DOHH2 (cell line): Measurements from ENCODE around the gene EPHA6.

Experiments
- H3F3A ChIP-seq: fragments of 200-600 bp; sonication (generic), shearing (Covaris generic); 2 replicates; pipeline ENCODE4 v1.6.0; 2016; ENCODE audit warnings: antibody characterized with exemption, mild to moderate bottlenecking; ENCODE audit not compliant: control insufficient read depth, insufficient read depth
- H3K27ac ChIP-seq: fragments of 200-600 bp; sonication (generic); 2 replicates; pipeline ENCODE4 v1.5.1; 2014; ENCODE audit warnings: low read depth, mild to moderate bottlenecking, low read length, moderate library complexity
- H3K27me3 ChIP-seq: fragments of 200-600 bp; sonication (generic); 2 replicates; pipeline ENCODE4 v1.6.1; 2014; ENCODE audit warnings: mild to moderate bottlenecking, low read length, mixed read lengths; ENCODE audit not compliant: control insufficient read depth
- H3K36me3 ChIP-seq: fragments of 200-600 bp; sonication (generic); 2 replicates; pipeline ENCODE4 v1.6.1; 2014; ENCODE audit warnings: mild to moderate bottlenecking, low read length, moderate library complexity, mixed read lengths; ENCODE audit not compliant: control insufficient read depth
- H3K4me1 ChIP-seq: fragments of 200-600 bp; sonication (generic); 2 replicates; pipeline ENCODE4 v1.6.1; 2014; ENCODE audit warnings: mild to moderate bottlenecking, low read length, mixed read lengths; ENCODE audit not compliant: control insufficient read depth
- H3K4me2 ChIP-seq: fragments of 200-600 bp; sonication (generic); 2 replicates; pipeline ENCODE4 v1.6.0; 2014; ENCODE audit warnings: mild to moderate bottlenecking, low read length, moderate library complexity
- H3K4me3 ChIP-seq: fragments of 200-600 bp; sonication (generic); 2 replicates; pipeline ENCODE4 v1.5.1; 2014; ENCODE audit warnings: mild to moderate bottlenecking, low read length, mixed read lengths
- H3K79me2 ChIP-seq: fragments of 200-600 bp; sonication (generic); 2 replicates; pipeline ENCODE4 v1.6.1; 2014; ENCODE audit warnings: mild to moderate bottlenecking, low read length, mixed read lengths; ENCODE audit not compliant: control insufficient read depth
- H3K9me2 ChIP-seq: fragments of 200-600 bp; sonication (generic); replicated peaks from 2 replicates; pipeline ENCODE4 v1.6.1; 2014; ENCODE audit warnings: mild to moderate bottlenecking, low read length, mixed read lengths; ENCODE audit not compliant: control insufficient read depth
- H3K9me3 ChIP-seq: fragments of 200-600 bp; sonication (generic); 2 replicates; pipeline ENCODE4 v1.6.1; 2014; ENCODE audit warnings: antibody characterized with exemption, low read length, mixed read lengths; ENCODE audit not compliant: control insufficient read depth, insufficient read depth
- H4K20me1 ChIP-seq: fragments of 200-600 bp; sonication (generic); 2 replicates; pipeline ENCODE4 v1.6.0; 2014; ENCODE audit warnings: low read depth, mild to moderate bottlenecking, antibody characterized with exemption, low read length, moderate library complexity; ENCODE audit not compliant: control insufficient read depth, insufficient read depth
- EZH2phosphoT487 ChIP-seq: fragments of 200-600 bp; sonication (generic); IDR thresholded peaks from 2 replicates; pipeline ENCODE4 v1.6.1; 2017; ENCODE audit warnings: borderline replicate concordance, mild to moderate bottlenecking, antibody characterized with exemption, low read length, moderate library complexity, mixed read lengths
- TF ChIP-seq, protein P1 (sequence below): fragments of 200-600 bp; sonication (generic); IDR thresholded peaks from one replicate; pipeline ENCODE4 v1.5.1; 2014; ENCODE audit warnings: antibody characterized with exemption, mild to moderate bottlenecking, low read depth, low read length; ENCODE audit not compliant: poor library complexity, severe bottlenecking

Gene EPHA6

DNA sequence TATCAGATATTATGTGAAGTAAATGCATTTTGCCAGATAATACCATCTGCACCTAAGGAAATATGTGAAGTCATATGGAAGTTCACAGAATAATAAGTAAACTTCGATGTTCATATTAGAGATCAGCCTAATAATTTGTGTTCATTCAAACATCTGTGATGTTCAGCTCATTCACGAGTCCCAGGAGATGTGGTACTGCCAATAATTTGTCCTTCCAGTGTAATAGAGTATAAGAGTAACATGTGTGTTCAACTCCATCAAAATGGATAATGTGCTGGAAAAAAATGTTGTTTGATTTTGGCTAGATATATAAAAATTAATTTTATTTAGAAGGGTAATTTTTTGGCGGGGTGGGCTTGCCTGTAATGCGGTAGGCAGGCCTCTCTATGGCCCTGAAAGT is 874.7 kb downstream of the EPHA6 start:
- H3K4me3 ChIP-seq, result no peak overlapping the region
- TF ChIP-seq, protein P1, sequence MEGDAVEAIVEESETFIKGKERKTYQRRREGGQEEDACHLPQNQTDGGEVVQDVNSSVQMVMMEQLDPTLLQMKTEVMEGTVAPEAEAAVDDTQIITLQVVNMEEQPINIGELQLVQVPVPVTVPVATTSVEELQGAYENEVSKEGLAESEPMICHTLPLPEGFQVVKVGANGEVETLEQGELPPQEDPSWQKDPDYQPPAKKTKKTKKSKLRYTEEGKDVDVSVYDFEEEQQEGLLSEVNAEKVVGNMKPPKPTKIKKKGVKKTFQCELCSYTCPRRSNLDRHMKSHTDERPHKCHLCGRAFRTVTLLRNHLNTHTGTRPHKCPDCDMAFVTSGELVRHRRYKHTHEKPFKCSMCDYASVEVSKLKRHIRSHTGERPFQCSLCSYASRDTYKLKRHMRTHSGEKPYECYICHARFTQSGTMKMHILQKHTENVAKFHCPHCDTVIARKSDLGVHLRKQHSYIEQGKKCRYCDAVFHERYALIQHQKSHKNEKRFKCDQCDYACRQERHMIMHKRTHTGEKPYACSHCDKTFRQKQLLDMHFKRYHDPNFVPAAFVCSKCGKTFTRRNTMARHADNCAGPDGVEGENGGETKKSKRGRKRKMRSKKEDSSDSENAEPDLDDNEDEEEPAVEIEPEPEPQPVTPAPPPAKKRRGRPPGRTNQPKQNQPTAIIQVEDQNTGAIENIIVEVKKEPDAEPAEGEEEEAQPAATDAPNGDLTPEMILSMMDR, result no peak
- TF ChIP-seq EZH2phosphoT487, result no peak
- H3K27ac ChIP-seq, result no peak overlapping the region
- H3K4me1 ChIP-seq, result peaks cover 11% of the 10 kb centered on the region
- no peaks in the 10 kb centered on the region for H3F3A ChIP-seq
- no peaks in the 10 kb centered on the region for H4K20me1 ChIP-seq
- no peaks in the 10 kb centered on the region for H3K27me3 ChIP-seq
- no peaks in the 10 kb centered on the region for H3K79me2 ChIP-seq
- no peaks in the 10 kb centered on the region for H3K9me2 ChIP-seq
- H3K36me3 ChIP-seq, result no peaks in the 10 kb centered on the region
- no peak overlapping the region for H3K4me2 ChIP-seq
- no peaks in the 10 kb centered on the region for H3K9me3 ChIP-seq

DNA sequence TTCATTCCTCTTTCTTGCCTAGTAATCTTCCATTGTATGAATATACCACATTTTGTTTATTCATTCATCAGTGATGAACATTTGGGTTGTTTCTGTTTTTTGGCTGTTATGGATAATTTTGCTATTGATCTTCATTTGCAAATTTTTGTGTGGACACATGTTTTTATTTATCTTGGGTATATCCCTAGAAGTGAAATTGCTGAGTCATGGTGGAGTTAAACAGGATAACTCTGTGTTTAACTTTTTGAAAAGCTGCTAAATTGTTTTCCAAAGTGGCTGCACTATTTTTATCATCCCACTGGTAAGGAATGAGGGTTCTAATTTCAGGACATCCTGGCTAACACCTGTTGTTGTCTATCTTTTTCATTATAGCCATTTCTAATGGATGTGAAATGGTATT is 875.6 kb downstream of the EPHA6 start:
- Histone ChIP-seq H3K79me2 (no peaks in the 10 kb centered on the region), H3F3A (no peaks in the 10 kb centered on the region), H3K9me3 (no peaks in the 10 kb centered on the region), H3K27ac (no peak overlapping the region), H3K36me3 (no peaks in the 10 kb centered on the region), H3K4me3 (no peak overlapping the region), H3K9me2 (no peaks in the 10 kb centered on the region), H3K27me3 (no peaks in the 10 kb centered on the region), H4K20me1 (no peaks in the 10 kb centered on the region), H3K4me1 (peaks cover 11% of the 10 kb centered on the region), H3K4me2 (no peak overlapping the region)
- TF ChIP-seq, protein P1, result no peak
- TF ChIP-seq EZH2phosphoT487, result no peak

DNA sequence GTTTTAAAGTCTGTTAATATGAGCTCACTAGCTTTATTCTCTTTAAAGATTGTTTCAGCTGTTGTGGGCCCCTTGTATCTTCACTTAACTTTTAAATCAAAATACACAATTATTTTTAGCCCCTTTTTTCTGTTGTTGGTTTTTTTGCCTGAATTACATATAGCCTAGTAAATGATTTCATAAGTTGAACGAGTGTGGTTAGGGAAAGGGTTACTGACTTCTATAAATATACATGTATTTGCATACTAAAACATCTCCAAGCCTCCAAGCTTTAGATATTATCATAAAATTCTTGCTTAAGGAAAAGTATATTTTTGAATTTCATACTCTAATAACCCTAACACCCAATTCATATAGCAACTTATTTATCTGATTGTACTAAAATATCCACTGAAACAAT is 877.0 kb downstream of the EPHA6 start:
- no peaks in the 10 kb centered on the region for H3K9me2 ChIP-seq
- H3K4me2 ChIP-seq, result peak overlapping the region; percentile 40
- no peaks in the 10 kb centered on the region for H3K9me3 ChIP-seq
- TF ChIP-seq, protein P1, result no peak
- no peak for TF ChIP-seq EZH2phosphoT487
- no peaks in the 10 kb centered on the region for H3K79me2 ChIP-seq
- no peaks in the 10 kb centered on the region for H3F3A ChIP-seq
- H3K27me3 ChIP-seq, result no peaks in the 10 kb centered on the region
- H3K4me3 ChIP-seq, result peak overlapping the region; percentile 24
- H3K27ac ChIP-seq, result peak overlapping the region; percentile 30; the same call in 1 of the 2 replicates
- no peaks in the 10 kb centered on the region for H4K20me1 ChIP-seq
- H3K4me1 ChIP-seq, result peaks cover 11% of the 10 kb centered on the region
- H3K36me3 ChIP-seq, result no peaks in the 10 kb centered on the region

DNA sequence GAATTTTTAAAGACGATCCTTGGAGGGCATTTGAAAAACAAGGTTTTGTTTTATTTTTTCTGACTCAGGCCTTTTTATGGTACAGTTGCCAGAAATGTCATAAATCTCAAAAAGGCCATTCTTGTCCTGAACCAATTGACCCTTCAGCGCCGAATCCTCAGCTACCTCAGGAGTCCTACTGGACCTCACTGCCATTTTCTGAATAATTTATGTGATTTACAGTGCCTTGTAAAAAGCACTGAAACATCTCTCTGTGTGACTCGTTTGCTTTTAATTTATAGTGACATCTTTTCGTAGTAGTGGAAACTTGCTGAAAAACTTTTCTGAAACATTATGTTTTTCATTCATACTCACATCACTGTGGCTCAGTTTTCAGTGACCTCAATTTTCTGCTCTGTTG is 878.0 kb downstream of the EPHA6 start:
- no peaks in the 10 kb centered on the region for H3F3A ChIP-seq

More for the DNA sequence above, 878.0 kb downstream of the EPHA6 start:
- H4K20me1 ChIP-seq, result no peaks in the 10 kb centered on the region
- no peaks in the 10 kb centered on the region for H3K27me3 ChIP-seq
- H3K4me2 ChIP-seq, result no peak overlapping the region
- H3K9me3 ChIP-seq, result no peaks in the 10 kb centered on the region
- no peaks in the 10 kb centered on the region for H3K9me2 ChIP-seq
- no peaks in the 10 kb centered on the region for H3K79me2 ChIP-seq
- TF ChIP-seq, protein P1, result no peak
- no peak for TF ChIP-seq EZH2phosphoT487
- H3K36me3 ChIP-seq, result no peaks in the 10 kb centered on the region
- no peak overlapping the region for H3K4me3 ChIP-seq
- peaks cover 11% of the 10 kb centered on the region for H3K4me1 ChIP-seq
- H3K27ac ChIP-seq, result no peak overlapping the region
